ENCODE data around the gene ANKRD13A. TPM values are rescaled to one million over a fixed set of nuclear protein-coding genes. Genes with fewer than 3 reads are reported as not detected.

The ANKRD13A gene
- total RNA-seq, 3 donors from 2014 or later = 66.4 to 172 (median 88.2) TPM

GRCh38 chr12:109995361-109995685 lies 3.9 kb upstream of the ANKRD13A start:
- TF ChIP-seq POLR2AphosphoS5 (IDR thresholded peaks at IDR 0.05) (no peak), POLR2A (IDR thresholded peaks at IDR 0.05) (no peak), CTCF (IDR thresholded peaks at IDR 0.05) (no peak)
- H3K9me3 ChIP-seq = no peaks in the 10 kb centered on the region
- peaks cover 4% of the 10 kb centered on the region for H3K36me3 ChIP-seq
- no peaks in the 10 kb centered on the region for H3K27me3 ChIP-seq
- H3K4me1 ChIP-seq = peaks cover 0 to 4% of the 10 kb centered on the region in 2 donors
- H3K4me3 ChIP-seq = peak overlapping the region; percentile 92 to 99 (median 99)
- no peak for DNase-seq (ENCODE audit: low spot score in 2 of 2)
- intact Hi-C loops (cut with DNase I; ENCODE audit: low total_unique reads) = no loop called here
- H3K27ac ChIP-seq = peak overlapping the region in 1 of 2 donors; percentile 79

- H3K4me1 ChIP-seq = peaks cover 0 to 4% of the 10 kb centered on the region in 2 donors
- peak; percentile 89 to 91 for DNase-seq (ENCODE audit: low spot score in 2 of 2)
- no peaks in the 10 kb centered on the region for H3K27me3 ChIP-seq
- peak within 1 kb of the TSS; percentile 92 to 99 (median 99) for H3K4me3 ChIP-seq
- peak within 1 kb of the TSS; percentile 69 to 79 for H3K27ac ChIP-seq
- intact Hi-C loops (cut with DNase I; ENCODE audit: low total_unique reads) = no loop called here
- no peaks in the 10 kb centered on the region for H3K9me3 ChIP-seq
- H3K36me3 ChIP-seq = no peaks in the 10 kb centered on the region
- TF ChIP-seq CTCF (IDR thresholded peaks at IDR 0.05) = no peak
- TF ChIP-seq POLR2A (IDR thresholded peaks at IDR 0.05) = no peak
- TF ChIP-seq POLR2AphosphoS5 (IDR thresholded peaks at IDR 0.05) = peak; percentile 66 to 83 (median 68)
These were observed 3.3 kb upstream of the ANKRD13A start, which contains the start of gene GIT2 for GRCh38 chr12:109995686-109996482. GIT2 (minus strand) TSS chr12:109996368; CDS start chr12:109996224, 144 bp downstream.

DNA sequence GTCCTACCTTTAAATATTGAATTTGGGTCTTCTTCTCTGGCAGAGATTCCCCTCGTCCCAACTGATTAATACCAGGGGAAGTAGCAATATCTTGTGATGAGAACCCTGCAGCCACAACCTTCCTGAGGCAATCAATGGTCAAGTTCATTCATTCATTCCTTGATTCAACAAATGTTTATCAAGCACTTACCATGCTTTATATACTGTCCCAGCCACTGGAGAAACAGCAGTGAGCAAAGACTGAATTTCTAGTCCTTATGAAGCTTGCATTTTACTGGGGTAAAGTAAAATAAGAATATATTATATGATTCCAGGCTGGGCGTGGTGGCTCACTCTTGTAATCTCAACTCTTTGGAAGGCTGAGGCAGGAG lies 2.8 kb upstream of the ANKRD13A start:
- no peaks in the 10 kb centered on the region for H3K9me3 ChIP-seq
- intact Hi-C loops (cut with DNase I; ENCODE audit: low total_unique reads) = no loop called here
- H3K4me1 ChIP-seq = peaks cover 0 to 4% of the 10 kb centered on the region in 2 donors
- H3K27ac ChIP-seq = peak overlapping the region in 1 of 2 donors; percentile 69
- H3K4me3 ChIP-seq = peak overlapping the region; percentile 92 to 99 (median 99)
- no peaks in the 10 kb centered on the region for H3K36me3 ChIP-seq
- no peak for DNase-seq (ENCODE audit: low spot score in 2 of 2)
- TF ChIP-seq POLR2AphosphoS5 (IDR thresholded peaks at IDR 0.05) (no peak), CTCF (IDR thresholded peaks at IDR 0.05) (no peak), POLR2A (IDR thresholded peaks at IDR 0.05) (no peak)
- H3K27me3 ChIP-seq = no peaks in the 10 kb centered on the region

GRCh38 chr12:109997393-109997792 lies 1.8 kb upstream of the ANKRD13A start:
- TF ChIP-seq CTCF (IDR thresholded peaks at IDR 0.05) (no peak), POLR2AphosphoS5 (IDR thresholded peaks at IDR 0.05) (no peak), POLR2A (IDR thresholded peaks at IDR 0.05) (no peak)
- intact Hi-C loops (cut with DNase I; ENCODE audit: low total_unique reads) = no loop called here

DNA sequence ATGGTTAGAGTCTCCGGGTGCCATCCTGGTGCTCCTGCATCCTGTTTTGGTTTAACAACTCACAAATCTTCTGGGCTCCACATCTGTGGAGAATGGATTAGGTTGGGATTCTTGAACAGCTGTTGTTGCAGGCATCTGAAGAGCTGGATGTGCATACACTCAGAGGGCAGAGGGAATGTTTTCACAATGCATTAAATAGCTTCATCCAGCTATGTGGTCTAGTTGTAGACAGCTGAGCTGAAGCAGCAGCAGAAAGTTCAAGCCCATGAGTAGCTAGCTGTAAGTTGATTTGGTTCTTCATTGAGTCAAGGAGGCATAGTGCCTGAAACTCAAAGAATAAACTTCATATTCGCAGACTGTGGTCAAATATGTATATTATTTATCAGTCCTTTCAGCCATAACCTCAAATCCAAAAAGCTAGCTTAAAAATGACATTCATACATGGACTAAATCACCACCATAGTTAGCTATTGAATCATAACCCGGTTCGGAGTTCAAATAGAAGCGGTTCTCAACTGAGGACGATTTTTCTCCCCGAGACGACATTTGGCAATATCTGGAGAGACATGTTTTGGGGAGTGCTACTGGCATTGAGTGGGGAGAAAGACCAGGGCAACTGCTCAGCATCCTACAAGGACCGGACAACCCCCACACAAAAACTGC lies 858 bp upstream of the ANKRD13A start:
- intact Hi-C loops (cut with DNase I; ENCODE audit: low total_unique reads) = no loop called here
- no peak for DNase-seq (ENCODE audit: low spot score in 2 of 2)

More at GRCh38 chr12:109997393-109997792, 1.8 kb upstream of the ANKRD13A start:
- Histone ChIP-seq H3K36me3 (no peaks in the 10 kb centered on the region), H3K9me3 (no peaks in the 10 kb centered on the region), H3K4me1 (peaks cover 0 to 4% of the 10 kb centered on the region in 2 donors), H3K27me3 (no peaks in the 10 kb centered on the region), H3K27ac (no peak overlapping the region), H3K4me3 (no peak overlapping the region)
- DNase-seq (ENCODE audit: low spot score in 2 of 2) = no peak

More for the DNA sequence above, 858 bp upstream of the ANKRD13A start:
- Histone ChIP-seq H3K4me3 (peak overlapping the region; percentile 96 to 99 (median 99)), H3K27ac (peak overlapping the region; percentile 86 to 91), H3K9me3 (no peaks in the 10 kb centered on the region), H3K36me3 (no peaks in the 10 kb centered on the region), H3K27me3 (no peaks in the 10 kb centered on the region), H3K4me1 (peaks cover 0 to 14% of the 10 kb centered on the region in 2 donors)
- no peak for TF ChIP-seq CTCF (IDR thresholded peaks at IDR 0.05)
- TF ChIP-seq POLR2AphosphoS5 (IDR thresholded peaks at IDR 0.05) = no peak
- TF ChIP-seq POLR2A (IDR thresholded peaks at IDR 0.05) = no peak

Data from breast epithelium (tissue), 4 donors.